PC-9 (cell line): ENCODE results near the gene NTM.

Experiments used
- EZH2 ChIP-seq: fragments of 200-600 bp; sonication (generic); IDR thresholded peaks from 2 replicates; pipeline ENCODE4 v1.8.0; 2017; ENCODE audit warnings: antibody characterized with exemption, low read depth
- TF ChIP-seq, protein P1 (sequence below): fragments of 200-600 bp; sonication (generic); conservative IDR thresholded peaks from 2 replicates; pipeline ENCODE4 v1.6.1; 2017; ENCODE audit warnings: mixed run types, antibody characterized with exemption, mild to moderate bottlenecking, moderate library complexity

DNA sequence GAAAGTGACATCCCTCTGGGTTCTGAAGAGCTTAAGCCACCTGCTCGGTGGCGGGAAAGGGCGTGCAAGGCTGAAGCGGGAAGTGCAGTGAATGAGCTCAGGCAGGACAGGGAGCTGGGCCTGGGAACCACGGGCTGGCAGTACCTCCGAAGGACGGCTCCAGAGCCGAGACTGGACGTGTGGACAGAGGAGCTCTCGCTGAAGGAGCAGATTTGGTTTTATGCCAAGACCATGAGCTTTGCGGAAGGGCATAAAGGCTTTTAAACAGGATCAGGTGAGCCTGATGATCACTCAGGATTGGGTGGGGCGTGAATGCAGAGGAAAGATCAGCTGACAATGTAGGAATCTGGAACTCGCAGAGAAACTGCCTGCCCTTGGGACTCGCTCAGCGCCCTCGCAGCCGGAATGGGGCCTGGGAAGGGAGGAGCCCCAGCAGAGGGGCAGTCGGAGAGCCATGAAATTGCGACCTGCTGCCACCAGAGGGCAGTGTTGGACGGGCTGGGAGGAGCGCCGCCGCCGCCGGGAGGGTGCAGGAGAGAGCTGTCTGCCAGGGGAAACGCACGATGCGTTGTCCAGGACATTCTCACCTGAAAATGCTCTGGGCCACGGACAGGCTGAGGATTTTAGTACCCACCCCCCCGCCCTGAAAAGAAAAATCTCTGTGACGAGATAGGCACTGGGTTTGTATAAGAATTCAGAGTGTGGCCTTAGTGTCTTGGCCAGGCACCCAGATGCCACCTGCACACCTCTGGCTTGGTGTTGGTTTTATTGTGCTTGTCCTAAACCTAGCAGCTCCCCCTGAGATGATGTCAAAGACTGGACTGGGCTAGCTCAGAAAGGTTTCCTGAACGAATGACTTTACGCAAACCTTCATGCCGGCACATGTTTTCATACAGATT is 324.4 kb downstream of the NTM start:
- TF ChIP-seq, protein P1, sequence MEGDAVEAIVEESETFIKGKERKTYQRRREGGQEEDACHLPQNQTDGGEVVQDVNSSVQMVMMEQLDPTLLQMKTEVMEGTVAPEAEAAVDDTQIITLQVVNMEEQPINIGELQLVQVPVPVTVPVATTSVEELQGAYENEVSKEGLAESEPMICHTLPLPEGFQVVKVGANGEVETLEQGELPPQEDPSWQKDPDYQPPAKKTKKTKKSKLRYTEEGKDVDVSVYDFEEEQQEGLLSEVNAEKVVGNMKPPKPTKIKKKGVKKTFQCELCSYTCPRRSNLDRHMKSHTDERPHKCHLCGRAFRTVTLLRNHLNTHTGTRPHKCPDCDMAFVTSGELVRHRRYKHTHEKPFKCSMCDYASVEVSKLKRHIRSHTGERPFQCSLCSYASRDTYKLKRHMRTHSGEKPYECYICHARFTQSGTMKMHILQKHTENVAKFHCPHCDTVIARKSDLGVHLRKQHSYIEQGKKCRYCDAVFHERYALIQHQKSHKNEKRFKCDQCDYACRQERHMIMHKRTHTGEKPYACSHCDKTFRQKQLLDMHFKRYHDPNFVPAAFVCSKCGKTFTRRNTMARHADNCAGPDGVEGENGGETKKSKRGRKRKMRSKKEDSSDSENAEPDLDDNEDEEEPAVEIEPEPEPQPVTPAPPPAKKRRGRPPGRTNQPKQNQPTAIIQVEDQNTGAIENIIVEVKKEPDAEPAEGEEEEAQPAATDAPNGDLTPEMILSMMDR, result peak; percentile 75
- TF ChIP-seq EZH2, result no peak
